GM18508 (cell line): Measurements from ENCODE around the gene PLEKHO1.
"Not testable (repeated sequence)": the region's sequence is repeated elsewhere in the genome, so short reads cannot be mapped to it uniquely, and the experiment has no call there.

Source experiments
- ATAC-seq: cut with Tn5 transposase; IDR thresholded peaks from one replicate; pipeline ENCODE4 v1.9.1; 2021; ENCODE audit warnings: moderate number of reproducible peaks; ENCODE audit not compliant: insufficient read depth, unreplicated experiment

Gene PLEKHO1

DNA sequence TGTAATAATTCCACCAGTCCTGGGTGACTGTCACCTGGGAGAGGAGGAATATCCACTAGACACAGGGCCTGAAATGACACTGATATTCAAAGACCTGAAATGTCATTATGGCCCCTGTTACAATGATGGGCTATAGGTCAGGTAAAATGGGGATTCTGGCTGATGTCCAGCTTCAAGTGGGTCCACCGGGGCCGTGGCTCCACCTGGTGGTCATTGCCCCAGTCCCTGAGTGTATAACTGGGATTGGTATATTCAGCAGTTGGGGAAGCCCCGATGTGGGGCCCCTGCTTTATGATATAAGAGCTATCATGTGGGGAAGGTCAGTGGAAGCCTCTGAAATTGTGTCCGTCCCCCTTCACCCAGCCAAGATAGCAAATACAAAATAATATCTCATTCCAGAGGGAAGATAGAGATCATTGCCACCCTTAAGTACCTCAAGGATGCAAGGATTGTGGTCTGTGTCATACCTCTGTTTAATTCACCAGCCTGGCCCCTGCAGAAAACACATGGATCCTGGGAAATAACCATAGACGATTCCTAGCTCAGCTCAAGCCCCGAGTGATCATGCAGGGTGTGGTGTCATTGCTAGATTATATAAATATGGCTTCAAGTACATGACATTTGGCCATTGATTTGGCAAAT lies 19.4 kb downstream of the PLEKHO1 start:
- ATAC-seq, result no peak

DNA sequence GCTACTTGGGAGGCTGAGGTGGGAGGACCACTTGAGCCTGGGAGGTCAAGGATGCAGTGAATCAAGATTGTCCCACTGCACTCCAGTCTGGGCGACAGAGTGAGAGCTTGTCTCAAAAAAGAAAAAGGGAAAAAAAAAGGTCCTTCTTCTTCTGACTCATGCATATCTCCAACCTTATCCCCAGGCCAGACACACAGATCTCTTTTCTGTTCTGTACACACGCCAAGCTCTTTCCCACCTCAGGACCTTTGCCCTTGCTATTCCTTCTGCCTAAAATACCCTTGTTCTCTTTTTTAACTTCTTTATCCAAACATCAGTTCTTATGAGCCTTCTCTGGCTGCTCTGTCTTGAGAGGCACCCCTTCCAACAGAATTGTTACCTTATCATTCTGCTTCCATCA lies 22.1 kb downstream of the PLEKHO1 start:
- ATAC-seq, result no peak

DNA sequence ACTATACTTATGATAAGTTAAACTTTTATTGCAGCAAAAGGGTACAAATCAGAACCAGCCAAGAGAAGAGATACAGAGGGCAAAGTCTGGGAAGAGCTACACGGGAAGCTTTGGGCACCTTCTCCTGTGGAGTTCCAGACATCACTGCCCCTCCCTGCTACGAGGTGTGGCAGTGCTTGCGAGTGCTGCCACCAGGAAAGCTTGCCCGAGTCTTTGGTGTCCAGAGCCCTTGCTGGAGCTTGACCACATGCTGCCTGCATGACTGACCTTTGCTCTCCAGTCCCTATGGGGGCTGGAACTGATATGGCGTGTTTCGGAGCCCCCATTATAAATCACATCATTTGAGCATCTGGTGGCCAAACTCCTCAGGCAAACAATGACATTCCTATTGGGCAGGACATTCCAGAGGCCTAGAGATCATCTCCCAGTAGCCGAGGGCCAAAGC lies 23.4 kb downstream of the PLEKHO1 start:
- no peak for ATAC-seq

DNA sequence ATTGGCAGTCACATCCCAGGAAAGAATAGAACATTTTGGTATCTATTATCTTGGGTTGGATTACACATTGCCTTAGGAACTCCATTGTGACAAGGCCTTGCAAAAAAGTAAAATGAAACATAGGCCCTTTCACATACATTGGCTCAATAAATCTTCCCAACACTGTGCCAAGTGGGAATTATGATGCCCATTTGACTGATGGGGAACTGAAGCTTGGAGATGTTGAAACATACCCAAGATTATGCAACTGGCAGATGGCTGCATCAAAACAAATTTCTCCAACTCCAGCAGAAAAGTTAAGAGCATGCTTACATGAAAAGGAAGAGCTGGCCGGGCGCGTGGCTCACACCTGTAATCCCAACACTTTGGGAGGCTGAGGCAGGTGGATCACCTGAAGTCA lies 26.9 kb downstream of the PLEKHO1 start:
- no peak for ATAC-seq

DNA sequence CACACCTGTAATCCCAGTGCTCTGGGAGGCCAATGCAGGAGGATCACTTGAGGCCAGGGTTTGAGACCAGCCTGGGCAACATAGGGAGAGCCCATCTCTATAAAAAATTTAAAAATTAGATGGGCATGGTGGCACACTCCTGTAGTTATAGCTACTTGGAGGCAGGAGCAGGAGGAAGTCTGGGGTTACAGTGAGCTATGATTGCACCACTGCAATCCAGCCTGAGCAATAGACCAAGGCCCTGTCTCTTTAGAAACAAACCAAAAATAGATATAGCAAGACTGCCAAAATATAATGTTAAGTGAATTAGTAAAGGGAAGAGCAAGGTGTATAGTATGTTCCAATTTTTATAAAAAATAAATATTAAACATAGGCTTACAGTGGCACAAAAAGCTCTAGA lies 28.8 kb downstream of the PLEKHO1 start:
- no peak for ATAC-seq

DNA sequence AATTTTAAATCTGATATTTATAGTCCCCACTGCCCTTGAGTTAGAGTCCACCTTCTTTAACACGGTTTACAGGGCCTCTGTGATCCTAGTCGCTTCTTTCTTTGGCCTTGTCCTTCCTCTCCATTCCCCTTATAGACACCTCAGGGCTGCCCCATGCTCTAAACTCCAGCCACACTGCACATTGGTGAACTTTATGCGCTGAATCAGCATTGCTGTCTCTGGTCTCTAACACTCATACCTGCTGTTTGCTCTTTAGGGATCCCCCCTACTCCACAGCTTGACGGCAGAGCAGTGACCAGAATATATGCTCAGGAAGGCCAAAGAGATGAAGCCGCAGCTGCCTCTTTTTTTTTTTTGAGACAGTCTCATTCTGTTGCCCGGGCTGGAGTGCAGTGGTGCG lies 30.2 kb downstream of the PLEKHO1 start:
- ATAC-seq, result no peak

DNA sequence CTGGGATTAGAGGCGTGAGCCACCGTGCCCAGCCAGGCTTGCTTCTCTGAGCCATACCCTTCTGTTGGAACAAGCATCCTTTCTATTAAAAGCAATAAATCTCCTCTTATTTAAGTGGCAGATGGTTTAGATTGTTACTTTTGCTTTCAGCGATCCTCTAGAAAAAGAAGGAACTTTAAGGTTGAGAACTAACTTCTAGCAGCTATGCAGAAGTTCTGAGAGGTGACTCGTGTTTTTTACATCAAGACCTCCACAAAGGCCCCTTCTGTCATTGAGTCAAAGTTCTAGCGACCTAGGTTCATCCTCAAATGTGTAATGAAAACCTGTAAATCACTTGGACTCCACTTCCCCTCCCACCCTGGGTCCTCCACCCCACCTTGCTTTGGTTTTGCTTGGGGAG lies 30.8 kb downstream of the PLEKHO1 start:
- no peak for ATAC-seq

DNA sequence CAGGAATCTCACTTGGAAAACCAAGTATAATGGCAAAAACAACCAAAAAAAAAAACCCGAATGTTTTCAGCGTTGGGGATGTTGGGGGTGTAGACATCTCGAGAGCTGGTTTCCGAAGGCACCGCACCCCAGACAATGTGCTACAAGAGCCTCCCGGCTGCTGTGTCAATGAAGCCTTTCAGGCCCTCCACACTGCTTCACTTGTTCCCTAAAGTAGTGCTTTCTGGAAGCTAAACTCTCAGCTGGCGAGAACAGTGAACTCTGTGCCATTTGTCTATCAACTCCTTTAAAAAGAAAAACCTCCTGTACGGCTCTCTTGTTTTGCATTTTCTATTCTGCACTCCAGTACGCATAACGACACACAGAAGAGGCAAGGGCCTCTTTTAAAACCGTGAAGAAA lies 32.5 kb downstream of the PLEKHO1 start:
- ATAC-seq, result no peak

DNA sequence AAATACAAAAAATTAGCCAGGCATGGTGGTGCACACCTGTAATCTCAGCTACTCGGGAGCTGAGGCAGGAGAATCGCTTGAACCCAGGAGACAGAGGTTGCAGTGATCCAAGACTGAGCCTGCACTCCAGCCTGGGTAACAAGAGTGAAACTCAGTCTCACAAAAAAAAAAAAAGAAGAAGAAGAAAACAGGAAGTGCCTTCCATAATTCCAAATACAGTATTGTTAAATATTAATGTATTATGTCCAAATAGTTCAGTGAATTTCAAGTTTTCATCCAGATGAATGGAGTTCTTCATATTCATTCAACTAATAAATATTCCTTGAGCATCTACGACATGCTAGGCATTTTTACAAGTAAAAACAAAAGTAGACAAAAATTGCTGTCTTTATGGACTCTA lies 33.3 kb downstream of the PLEKHO1 start:
- ATAC-seq, result no peak

DNA sequence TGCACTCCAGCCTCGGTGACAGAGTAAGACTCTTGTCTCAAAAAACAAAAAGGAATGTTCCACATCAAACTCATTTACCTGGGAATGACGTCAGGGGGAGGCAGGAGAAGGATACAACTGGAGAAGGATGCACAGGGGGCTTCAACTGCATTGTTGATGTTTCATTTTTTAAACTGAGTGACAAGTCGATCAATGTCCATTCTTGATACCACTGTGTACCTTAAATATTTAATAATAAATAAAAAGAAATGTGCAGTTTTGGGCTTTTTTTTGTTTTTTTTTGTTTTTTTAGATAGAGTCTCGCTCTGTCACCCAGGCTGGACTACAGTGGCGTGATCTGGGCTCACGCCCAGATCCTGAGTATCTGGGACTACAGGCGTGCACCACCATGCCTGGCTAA lies 35.8 kb downstream of the PLEKHO1 start:
- no peak for ATAC-seq

DNA sequence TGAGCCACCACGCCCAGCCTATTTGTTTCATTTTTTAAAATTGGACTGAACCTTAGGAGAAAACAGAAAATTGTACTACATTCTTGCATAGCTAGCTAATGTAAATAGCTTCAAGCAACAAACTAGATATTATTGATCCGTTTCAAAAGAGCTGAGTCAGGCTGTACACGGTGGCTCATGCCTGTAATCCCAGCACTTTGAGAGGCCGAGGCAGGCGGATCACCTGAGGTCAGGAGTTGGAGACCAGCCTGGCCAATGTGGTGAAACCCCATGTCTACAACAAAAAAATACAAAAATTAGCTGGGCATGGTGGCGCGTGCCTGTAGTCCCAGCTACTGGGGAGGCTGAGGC lies 36.7 kb downstream of the PLEKHO1 start:
- not testable (repeated sequence) for ATAC-seq

DNA sequence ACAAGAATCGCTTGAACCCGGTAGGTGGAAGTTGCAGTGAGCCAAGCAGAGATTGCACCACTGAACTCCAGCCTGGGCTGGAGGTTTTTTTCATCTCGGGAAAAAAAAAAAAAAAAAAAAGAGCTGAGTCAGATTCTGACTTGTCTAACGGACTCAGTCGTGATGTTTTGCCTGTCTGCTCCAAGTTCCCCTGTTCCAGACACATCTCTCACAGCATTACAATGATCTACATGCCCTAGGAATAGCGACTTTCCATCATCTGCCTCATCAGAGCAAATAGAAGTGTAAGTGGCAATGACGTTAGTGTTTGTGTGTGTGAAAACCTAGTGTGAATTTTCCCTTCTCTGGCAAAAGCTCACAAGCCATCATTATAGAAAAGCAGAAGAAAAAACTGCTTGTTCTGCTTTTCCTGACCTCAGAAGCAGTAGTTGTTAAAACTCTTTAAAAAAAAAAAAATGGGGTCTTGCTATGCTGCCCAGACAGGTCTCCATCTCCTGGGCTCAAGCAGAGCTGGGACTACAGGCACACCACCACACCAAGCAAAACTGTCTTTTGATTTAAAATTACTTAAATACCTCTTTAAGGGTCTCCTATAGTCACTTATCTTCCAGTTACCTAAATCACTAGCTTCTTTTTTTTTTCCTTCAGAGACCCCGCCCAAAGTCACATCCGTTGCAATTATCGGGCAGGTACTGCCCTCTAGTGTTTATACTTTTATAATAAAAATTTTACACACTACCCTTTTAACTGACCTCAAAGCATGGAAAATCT lies 37.3 kb downstream of the PLEKHO1 start:
- no peak for ATAC-seq

DNA sequence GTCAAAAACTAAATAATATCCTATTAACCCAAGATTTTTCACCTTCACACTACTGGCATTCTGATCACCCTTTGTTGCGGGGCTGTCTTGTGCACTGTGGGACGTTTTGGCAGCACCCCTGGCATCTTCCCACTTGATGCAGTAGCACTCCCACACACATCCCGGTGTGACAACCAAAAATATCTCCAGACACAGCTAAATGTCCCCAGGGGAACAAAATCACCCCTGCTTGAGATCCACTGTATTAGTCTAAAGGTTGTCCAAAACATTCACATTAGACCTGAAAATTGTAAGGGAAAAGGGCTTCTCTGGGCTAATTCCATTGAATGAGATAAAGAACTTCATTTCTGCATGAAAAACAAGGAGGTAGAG lies 37.8 kb downstream of the PLEKHO1 start:
- ATAC-seq, result no peak

DNA sequence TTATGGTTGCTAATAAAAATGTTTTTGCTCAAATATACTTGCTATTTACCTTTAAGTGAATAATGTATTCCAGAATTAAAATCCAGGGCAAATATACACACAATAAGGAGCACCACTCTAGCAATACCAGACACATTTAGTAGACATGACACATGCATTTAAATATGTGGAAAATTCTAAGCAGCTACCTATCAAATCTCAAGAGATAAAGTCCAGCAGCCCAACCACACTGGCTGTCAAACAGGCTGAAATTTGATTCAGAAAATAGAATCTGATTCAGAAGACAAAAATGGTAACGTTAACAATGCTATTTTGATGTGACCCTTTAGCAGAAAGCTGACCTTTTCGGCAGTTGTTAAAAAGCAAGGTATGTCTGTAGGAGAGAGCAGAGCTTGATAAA lies 42.3 kb downstream of the PLEKHO1 start:
- no peak for ATAC-seq

DNA sequence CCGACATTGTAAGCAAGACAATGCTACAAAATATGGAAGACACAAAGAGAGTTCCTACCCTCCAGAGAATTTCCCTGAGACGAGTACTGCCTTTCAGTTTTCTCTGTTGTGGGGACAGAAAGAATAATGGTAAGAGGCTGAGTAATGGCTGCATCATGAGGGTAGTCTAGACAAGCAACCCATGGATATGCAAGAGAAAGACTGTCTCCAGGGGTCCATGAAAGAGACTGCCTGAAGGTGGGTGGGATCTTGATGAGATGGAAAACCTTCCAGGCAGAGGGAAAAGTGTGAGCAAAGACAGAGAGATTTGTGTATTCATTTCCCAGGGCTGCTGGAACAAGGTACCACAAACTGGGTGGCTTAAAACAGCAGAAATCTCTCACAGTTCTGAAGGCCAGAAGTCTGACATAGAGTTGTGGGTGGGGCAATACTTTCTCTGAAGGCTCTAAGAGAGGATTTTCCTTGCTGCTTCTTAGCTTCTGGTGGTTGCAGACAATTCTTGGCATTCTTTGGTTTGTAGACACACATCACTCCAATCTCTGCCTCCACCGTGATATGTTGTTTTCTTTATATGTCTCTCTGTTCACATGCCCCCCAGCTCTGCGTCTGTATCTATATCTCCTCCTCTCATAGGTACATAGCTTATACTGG lies 44.8 kb downstream of the PLEKHO1 start:
- ATAC-seq, result no peak

DNA sequence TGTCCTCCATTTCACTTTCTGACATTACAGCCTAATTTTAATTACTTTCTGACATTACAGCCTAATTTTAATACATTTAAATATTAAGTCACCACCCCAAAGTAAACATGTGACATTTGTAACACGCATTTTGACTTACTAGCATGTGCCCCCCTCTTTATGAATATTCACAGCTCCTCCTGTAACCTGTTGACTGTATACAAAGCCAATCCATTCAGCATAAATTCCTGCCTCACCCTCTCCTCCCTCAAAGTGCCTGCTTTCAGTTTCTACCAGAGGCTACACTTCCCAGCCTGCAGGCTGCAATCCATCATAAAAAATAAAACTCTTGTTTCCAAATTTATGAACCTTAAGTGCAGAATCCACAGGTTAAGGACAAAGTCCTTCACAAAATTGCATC lies 46.7 kb downstream of the PLEKHO1 start:
- ATAC-seq, result no peak

DNA sequence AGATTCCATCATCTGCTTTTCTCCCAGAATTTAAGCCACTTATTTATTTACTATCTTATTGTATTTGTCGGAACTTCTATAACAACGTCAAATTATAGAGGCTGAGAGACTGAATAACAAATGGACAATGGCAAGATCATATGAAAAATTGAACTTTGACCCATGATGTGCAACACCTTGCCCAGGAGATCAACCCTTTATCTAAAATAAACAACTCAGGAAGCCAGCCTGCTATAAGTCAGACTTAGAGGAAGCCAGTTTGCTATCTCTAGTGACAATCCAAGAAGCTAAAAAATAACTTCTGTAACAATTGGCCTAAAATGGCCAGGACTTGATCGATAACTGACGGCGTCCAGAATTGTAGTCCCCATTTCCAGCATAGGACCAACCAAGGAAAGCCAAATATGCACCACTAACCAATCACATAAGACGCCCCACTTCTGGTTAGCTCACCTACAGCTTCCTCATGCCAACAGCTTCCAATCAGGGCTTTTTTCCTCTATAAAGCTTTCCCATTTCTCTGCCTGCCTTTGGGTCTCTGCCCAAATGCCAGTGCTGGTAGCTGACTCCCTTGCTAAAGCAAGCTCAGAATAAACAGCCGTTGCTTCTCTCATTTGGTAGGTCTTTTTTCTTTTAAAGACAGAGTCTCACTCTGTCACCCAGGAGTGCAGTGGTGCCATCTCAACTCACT lies 57.7 kb downstream of the PLEKHO1 start:
- no peak for ATAC-seq

DNA sequence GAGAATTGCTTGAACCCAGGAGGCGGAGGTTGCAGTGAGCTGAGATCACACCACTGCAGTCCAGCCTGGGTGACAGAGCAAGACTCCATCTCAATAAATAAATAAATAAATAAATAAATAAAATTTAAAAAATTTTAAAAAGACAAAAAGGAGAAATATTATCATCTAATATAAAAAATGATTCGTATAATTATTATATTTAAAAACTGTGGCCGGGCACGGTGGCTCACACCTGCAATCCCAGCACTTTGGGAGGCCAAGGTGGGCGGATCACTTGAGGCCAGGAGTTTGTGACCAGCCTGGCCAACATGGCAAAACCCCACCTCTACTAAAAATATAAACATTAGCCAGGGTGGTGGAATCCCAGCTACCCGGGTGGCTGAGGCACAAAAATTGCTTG lies 58.7 kb downstream of the PLEKHO1 start:
- ATAC-seq, result not testable (repeated sequence)
